ENCODE results near the gene MVP.

DNA sequence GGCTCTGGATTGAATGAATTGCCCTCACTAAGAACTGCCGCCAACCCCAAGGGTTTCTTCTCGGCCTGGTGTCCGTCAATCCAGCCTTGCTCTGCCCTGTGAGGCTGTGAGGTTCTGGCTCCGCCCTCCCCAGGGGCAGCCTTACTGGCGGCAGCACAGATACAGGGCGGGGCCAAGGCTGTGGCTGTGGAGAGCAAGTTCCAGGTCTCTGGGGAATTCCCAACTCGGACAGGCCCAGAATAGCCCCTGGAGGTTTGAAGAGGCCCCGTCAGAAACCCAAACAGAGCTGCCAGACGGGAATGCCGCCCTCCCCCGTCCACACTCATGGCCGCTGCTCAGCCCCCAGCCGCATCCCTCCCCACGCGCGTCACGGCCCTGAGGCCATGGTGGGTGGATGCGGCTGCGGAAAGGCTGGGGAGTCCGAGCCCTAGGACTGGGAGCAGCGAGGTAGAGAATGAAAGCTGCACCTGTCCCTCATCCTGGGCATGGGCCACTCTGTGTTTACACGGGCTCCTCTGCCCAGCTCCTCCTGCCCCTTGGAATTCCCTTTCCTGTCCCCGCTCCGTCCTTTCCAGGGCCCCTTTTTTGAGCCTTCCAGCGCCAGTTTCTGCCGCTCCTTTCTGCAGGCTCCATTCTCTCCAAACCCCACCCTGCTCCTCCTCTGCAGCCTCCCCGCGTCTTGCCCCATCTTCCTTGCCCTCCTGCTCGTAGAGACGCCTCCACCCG is 8.9 kb upstream of the MVP start:
- peak; percentile 65 for TF ChIP-seq POLR2A (IDR thresholded peaks at IDR 0.05; ENCODE audit: low read length)
- no peak for TF ChIP-seq GATA1 (IDR thresholded peaks at IDR 0.05; ENCODE audit: low read depth, low read length)
